ENCODE measurements around the gene MARK2.

DNA sequence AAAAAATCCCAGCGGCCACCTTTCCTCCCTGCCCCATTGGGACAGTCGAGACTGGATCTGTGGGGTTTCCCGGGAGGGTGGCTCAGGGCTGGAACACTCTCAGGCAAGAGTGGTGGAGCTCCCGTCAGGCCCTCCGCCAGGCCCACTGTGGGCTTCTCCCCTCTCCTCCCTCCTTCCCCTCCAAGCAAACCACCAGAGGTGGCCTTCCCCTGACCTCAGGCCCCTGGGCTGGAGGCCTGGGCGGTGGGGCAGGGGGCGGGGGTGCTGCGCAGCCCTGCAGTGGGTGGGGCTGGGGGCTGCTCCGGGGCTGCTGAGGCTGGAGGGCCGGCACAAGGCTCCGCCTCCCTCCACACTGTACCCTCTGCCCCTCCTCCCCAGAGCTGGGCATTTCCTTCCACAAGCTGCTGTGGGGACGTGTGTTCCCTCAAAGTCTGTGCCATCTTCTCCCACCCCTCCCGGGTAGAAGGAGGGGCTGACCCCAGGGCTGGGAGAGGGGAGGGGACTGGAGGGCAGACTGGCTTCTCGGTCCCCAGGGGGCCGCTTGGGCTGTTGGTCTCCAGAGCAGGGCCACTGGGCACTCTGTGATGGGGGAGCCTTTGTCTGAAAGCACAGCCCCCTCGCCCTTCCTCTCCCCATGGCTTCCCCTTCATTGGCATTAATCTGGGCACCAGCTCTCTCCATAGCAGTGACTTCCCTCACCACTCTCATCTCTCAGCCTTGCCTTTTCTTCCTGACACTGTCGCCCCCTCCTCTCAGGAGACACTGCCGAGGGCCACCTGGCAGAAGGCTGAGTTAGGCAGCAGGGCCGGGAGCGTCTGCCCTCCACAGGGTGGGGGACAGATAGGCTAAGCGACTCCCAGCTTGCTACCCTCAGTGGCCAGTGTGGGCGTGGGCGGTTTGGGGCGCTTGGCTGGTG is 70.9 kb downstream of the MARK2 start:
- no peak for TF ChIP-seq EZH2 (IDR thresholded peaks at IDR 0.05; ENCODE audit: low read depth, low read length, severe bottlenecking)
- no peak for TF ChIP-seq CHD1 (IDR thresholded peaks at IDR 0.05; ENCODE audit: low read depth, low read length)
- TF ChIP-seq, protein P1, sequence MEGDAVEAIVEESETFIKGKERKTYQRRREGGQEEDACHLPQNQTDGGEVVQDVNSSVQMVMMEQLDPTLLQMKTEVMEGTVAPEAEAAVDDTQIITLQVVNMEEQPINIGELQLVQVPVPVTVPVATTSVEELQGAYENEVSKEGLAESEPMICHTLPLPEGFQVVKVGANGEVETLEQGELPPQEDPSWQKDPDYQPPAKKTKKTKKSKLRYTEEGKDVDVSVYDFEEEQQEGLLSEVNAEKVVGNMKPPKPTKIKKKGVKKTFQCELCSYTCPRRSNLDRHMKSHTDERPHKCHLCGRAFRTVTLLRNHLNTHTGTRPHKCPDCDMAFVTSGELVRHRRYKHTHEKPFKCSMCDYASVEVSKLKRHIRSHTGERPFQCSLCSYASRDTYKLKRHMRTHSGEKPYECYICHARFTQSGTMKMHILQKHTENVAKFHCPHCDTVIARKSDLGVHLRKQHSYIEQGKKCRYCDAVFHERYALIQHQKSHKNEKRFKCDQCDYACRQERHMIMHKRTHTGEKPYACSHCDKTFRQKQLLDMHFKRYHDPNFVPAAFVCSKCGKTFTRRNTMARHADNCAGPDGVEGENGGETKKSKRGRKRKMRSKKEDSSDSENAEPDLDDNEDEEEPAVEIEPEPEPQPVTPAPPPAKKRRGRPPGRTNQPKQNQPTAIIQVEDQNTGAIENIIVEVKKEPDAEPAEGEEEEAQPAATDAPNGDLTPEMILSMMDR (IDR thresholded peaks at IDR 0.05; ENCODE audit: control extremely low read depth in 1 of 3, insufficient read depth in 1 of 3, low read depth in 1 of 3, low read length in 3 of 3): no peak
- no peak for TF ChIP-seq CEBPB (IDR thresholded peaks at IDR 0.05; ENCODE audit: low read depth, low read length)
- TF ChIP-seq CREB1 (IDR thresholded peaks at IDR 0.05): 0 out of 2 replicates have a peak, but pooled peaks have one; percentile 4
